Measurements from ENCODE around the gene UBXN11.

- no peak for TF ChIP-seq REST (IDR thresholded peaks at IDR 0.05; ENCODE audit: insufficient read depth in 1 of 2, low read depth in 2 of 2, low read length in 2 of 2)
- TF ChIP-seq SIN3A (IDR thresholded peaks at IDR 0.05; ENCODE audit: borderline replicate concordance, insufficient read depth, low read length), result no peak
- no peak for TF ChIP-seq TAF1 (IDR thresholded peaks at IDR 0.05; ENCODE audit: borderline replicate concordance, insufficient read depth, low read length)
These were observed 9.9 kb downstream of the UBXN11 start for GRCh38 chr1:26296340-26297056.

Measured in PFSK-1 (cell line).